Testis (tissue), 2 donors: Measurements from ENCODE around the gene DSC3.

Experiments used
- CTCF ChIP-seq, 3 experiments: fragments of 450-650 bp in 2 of 3; fragments of 200-600 bp in 1 of 3; sonication (generic) in 1 of 3; IDR thresholded peaks; one replicate each; pipeline ENCODE4 v1.5.1; 2016 to 2019; ENCODE audit warnings: antibody characterized with exemption in 3 of 3, mild to moderate bottlenecking in 2 of 3, moderate library complexity in 1 of 3
- POLR2A ChIP-seq: fragments of 450-650 bp; IDR thresholded peaks from one replicate; pipeline ENCODE4 v1.6.1; 2017; ENCODE audit warnings: antibody characterized with exemption, mild to moderate bottlenecking, moderate library complexity

GRCh38 chr18:31030574-31031278 lies 11.8 kb downstream of the DSC3 start:
- no peak for TF ChIP-seq POLR2A
- no peak for TF ChIP-seq CTCF (IDR thresholded peaks at IDR 0.05)
